CD4-positive, alpha-beta T cell treated with Interleukin-4 for 1 hour (primary cell): Measurements from ENCODE around the gene NDUFA11.
"Not testable (repeated sequence)": the region's sequence is repeated elsewhere in the genome, so short reads cannot be mapped to it uniquely, and the experiment has no call there.

Source experiments
- DNase-seq, 2 donors: peaks; one replicate each; pipeline ENCODE4 v3.0.0-alpha.2; 2020 to 2022

Gene NDUFA11

DNA sequence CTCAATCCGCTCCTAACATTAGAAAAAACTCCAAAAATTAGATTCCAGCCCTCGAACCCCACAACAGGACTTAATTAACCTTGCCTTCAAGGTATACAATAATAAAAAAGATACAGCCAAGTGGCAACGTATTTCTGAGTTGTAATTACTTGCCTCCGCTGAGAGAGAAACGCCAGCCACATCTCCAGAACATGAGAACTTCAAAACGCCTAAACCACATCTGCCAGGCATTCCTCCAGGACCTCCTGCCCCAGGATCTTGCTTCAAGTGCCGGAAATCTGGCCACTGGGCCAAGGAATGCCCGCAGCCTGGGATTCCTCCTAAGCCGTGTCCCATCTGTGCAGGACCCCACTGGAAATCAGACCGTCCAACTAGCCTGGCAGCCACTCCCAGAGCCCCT is 49.5 kb downstream of the NDUFA11 start:
- not testable (repeated sequence) for DNase-seq

DNA sequence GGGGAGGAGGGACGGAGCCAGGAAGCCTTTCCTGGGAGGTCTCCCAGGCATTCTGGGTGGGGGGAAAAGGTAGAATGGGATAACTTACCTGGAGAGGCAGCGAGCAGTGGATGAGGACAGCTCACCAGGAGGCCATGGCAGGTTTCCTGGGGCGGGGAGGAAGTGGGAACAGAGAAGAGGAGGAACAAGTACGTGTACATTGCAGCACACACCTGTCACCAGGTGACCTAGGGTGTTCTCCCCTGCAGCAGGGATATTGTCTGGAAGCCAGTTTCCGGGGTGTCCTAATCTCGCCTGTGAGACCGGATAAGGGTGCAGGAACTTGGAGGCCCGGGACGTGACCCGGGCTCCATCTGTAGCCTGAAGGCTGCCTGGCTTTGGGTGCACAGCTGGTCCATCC is 52.3 kb downstream of the NDUFA11 start, which contains the start of gene FUT3:
FUT3 (minus strand) TSS at position 148 of the 400 bp plus-strand sequence.
- DNase-seq: no peak

DNA sequence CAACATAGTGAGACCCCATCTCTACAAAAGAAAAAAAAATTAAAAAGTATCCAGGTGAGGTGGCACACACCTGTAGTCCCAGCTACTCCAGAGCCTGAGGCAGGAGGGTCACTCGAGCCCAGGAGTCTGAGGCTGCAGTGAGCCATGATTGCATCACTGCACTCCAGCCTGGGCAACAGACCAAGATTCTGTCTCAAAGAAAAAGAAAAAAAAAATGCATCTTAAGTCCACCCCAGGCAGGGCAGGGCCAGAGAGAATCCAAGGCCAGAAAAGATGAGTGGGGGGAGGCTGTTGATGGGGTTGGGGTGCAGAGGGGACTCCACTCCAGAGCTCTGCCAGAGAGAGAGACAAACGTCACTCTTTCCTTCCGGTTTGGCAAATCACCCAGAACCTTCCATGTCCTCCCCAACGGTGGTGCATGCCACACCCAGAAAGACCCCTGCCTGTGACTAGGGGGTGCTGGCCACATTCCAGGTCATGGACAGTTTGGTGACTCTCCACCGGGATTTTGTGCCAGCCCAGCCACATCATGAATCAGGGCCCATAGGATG is 52.8 kb downstream of the NDUFA11 start:
- DNase-seq: no peak

DNA sequence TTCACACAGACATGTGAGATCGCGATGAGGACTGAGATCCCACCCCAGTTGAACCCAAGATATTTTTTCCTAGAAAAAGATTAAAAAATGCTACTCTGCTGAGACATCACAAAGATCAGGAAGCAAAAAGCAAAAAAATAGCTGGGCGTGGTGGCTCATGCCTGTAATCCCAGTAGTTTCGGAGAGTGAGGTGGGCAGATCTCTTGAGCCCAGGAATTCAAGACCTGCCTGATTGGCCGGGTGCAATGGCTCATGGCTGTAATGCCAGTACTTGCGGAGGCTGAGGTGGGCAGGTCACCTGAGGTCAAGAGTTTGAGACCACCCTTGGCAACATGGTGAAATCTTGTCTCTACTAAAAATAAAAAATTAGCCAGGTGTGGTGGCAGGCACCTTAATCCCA is 53.4 kb downstream of the NDUFA11 start:
- DNase-seq: no peak

DNA sequence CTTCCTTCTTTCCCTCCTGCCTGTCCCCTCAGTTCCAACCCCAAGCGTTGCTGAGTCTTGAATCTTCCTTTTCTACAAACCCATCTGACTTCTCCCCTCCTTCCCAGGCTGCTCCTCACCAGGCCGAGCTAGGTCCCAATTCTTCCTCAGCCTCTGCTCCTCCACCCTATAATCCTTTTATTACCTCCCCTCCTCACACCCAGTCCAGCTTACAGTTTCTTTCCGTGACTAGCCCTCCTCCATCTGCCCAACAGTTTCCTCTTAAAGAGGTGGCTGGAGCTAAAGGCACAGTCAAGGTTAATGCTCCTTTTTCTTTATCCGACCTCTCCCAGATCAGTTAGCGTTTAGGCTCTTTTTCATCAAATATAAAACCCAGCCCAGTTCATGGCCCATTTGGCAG is 55.0 kb downstream of the NDUFA11 start:
- DNase-seq: not testable (repeated sequence)

DNA sequence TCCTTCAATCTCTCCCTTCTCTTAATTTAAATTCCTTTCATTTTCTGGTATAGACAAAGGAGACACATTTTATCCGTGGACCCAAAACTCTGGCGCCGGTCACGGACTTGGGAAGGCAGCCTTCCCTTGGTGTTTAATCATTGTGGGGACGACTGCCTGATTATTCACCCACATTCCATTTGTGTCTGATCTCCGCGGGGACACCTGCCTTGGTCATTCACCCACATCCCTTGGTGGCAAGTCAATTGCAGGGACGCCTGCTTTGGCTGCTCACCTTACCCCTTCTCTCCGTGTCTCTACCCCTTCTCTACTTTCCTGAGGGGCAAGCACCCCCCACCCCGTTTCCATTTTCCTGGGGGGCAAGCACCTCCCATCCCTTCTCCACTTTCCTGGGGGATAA is 55.7 kb downstream of the NDUFA11 start:
- DNase-seq: not testable (repeated sequence)
